Measurements from ENCODE around the gene FOXL1.
A peak's percentile ranks its signal among the peaks of the same experiment; 100 is the strongest.

FOXL1 gene

DNA sequence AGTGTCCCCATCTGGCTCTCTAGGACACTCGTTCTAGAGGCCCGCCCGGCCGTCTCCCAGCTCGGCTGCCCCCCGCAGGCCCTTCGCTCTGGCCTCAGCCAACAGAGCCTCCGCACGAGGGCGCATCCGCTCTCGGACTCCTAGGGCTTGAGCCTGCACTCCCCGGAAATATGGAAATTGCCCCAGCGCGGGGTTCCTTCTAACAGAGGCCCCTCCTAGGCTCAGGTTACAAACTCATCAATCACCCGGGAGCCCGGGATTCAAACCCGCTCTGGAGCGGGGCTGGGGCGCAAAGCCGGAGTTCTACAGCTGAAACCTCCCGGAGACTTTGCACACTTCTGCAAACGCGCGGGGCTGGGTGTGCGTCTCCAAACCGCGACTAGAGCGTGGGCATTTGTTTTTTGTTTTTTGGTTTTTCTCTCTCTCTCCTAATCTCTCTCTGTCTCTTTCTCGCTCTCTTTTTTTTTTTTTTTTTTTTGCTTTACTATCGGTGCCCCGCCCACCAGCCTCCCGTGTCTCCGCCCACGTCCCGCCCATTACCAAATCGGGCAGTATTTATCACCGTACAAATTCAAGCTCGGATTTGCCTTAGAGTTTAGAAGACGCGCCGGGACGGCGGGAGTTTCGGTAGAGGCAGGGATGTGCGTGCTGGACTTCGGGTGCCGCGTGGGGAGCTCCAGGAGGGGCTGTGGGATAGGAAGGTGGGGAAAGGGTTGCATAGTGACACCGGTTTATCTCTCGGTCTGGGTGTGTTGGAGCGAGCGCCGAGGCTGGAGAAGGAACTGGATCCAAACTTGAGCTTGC, 2.4 kb upstream of the FOXL1 start (continued):
- TF ChIP-seq, protein P1, sequence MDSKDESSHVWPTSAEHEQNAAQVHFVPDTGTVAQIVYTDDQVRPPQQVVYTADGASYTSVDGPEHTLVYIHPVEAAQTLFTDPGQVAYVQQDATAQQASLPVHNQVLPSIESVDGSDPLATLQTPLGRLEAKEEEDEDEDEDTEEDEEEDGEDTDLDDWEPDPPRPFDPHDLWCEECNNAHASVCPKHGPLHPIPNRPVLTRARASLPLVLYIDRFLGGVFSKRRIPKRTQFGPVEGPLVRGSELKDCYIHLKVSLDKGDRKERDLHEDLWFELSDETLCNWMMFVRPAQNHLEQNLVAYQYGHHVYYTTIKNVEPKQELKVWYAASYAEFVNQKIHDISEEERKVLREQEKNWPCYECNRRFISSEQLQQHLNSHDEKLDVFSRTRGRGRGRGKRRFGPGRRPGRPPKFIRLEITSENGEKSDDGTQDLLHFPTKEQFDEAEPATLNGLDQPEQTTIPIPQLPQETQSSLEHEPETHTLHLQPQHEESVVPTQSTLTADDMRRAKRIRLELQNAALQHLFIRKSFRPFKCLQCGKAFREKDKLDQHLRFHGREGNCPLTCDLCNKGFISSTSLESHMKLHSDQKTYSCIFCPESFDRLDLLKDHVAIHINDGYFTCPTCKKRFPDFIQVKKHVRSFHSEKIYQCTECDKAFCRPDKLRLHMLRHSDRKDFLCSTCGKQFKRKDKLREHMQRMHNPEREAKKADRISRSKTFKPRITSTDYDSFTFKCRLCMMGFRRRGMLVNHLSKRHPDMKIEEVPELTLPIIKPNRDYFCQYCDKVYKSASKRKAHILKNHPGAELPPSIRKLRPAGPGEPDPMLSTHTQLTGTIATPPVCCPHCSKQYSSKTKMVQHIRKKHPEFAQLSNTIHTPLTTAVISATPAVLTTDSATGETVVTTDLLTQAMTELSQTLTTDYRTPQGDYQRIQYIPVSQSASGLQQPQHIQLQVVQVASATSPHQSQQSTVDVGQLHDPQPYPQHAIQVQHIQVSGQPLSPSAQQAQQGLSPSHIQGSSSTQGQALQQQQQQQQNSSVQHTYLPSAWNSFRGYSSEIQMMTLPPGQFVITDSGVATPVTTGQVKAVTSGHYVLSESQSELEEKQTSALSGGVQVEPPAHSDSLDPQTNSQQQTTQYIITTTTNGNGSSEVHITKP (tag by site-specific recombination; IDR thresholded peaks at IDR 0.05), result peak; percentile 53; the same call in 1 of the 2 replicates
- TF ChIP-seq, protein P2, sequence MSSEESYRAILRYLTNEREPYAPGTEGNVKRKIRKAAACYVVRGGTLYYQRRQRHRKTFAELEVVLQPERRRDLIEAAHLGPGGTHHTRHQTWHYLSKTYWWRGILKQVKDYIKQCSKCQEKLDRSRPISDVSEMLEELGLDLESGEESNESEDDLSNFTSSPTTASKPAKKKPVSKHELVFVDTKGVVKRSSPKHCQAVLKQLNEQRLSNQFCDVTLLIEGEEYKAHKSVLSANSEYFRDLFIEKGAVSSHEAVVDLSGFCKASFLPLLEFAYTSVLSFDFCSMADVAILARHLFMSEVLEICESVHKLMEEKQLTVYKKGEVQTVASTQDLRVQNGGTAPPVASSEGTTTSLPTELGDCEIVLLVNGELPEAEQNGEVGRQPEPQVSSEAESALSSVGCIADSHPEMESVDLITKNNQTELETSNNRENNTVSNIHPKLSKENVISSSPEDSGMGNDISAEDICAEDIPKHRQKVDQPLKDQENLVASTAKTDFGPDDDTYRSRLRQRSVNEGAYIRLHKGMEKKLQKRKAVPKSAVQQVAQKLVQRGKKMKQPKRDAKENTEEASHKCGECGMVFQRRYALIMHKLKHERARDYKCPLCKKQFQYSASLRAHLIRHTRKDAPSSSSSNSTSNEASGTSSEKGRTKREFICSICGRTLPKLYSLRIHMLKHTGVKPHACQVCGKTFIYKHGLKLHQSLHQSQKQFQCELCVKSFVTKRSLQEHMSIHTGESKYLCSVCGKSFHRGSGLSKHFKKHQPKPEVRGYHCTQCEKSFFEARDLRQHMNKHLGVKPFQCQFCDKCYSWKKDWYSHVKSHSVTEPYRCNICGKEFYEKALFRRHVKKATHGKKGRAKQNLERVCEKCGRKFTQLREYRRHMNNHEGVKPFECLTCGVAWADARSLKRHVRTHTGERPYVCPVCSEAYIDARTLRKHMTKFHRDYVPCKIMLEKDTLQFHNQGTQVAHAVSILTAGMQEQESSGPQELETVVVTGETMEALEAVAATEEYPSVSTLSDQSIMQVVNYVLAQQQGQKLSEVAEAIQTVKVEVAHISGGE (tag by site-specific recombination; conservative IDR thresholded peaks at IDR 0.05; ENCODE audit: low read depth), result peak; percentile 57
- peak; percentile 71 for TF ChIP-seq ZBTB17 (tag by site-specific recombination; IDR thresholded peaks at IDR 0.05)
- no peak for TF ChIP-seq ZNF548 (tag by site-specific recombination; IDR thresholded peaks at IDR 0.05)
- TF ChIP-seq ZBTB8A (tag by site-specific recombination; IDR thresholded peaks at IDR 0.05), result peak; percentile 53
- peak; percentile 46; the same call in 1 of the 2 replicates for TF ChIP-seq ZFP69B (tag by site-specific recombination; IDR thresholded peaks at IDR 0.05)
- TF ChIP-seq GLIS1 (tag by site-specific recombination; IDR thresholded peaks at IDR 0.05), result peak; percentile 77
- TF ChIP-seq KLF16 (tag by site-specific recombination; IDR thresholded peaks at IDR 0.05), result peak; percentile 78; the same call in 1 of the 2 replicates
- TF ChIP-seq, protein P3, sequence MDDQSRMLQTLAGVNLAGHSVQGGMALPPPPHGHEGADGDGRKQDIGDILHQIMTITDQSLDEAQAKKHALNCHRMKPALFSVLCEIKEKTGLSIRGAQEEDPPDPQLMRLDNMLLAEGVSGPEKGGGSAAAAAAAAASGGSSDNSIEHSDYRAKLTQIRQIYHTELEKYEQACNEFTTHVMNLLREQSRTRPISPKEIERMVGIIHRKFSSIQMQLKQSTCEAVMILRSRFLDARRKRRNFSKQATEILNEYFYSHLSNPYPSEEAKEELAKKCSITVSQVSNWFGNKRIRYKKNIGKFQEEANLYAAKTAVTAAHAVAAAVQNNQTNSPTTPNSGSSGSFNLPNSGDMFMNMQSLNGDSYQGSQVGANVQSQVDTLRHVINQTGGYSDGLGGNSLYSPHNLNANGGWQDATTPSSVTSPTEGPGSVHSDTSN (CRISPR knock-in tag; IDR thresholded peaks at IDR 0.05), result no peak
- TF ChIP-seq ZNF777 (tag by site-specific recombination; IDR thresholded peaks at IDR 0.05; ENCODE audit: borderline replicate concordance), result no peak
- peak; percentile 72 for TF ChIP-seq SP7 (tag by site-specific recombination; IDR thresholded peaks at IDR 0.05)
- 0 out of 2 replicates have a peak, but pooled peaks have one; percentile 37 for TF ChIP-seq ZNF600 (tag by site-specific recombination; IDR thresholded peaks at IDR 0.05)

DNA sequence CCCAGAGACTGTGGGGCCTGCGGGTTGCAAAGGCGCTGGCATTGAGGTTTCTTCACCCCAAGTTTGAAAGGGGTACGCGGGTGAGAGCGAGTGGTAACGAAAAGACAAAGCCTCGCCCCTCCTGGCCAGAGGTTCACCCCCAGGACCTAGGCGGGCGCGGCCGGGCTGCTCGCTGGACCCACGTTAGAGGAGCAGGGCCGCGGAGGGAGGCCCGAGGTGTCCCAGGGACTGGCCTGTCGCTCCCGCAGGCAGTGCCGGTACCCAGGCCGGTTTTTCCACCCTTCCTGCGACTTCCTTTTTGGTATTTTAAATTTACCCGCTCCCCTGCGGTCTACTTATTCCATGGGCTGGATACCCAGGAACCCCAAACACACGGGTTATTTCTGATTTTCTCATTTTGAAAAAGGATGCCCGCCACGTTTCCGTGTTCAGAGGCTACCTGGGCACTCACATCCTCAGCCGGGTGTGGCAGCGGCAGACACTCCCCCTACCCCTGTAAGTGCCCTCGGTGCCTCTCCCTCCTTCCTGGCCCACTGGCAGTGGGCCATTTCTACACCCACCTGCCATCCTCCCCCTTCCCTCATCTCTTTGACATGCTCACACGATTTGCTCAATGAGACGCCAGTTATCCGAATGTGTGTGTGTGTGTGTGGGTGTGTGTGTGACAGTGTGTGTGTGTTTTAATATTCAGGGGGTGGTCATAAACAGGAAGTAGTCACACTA, 1.6 kb upstream of the FOXL1 start:
- H3K36me3 ChIP-seq (ENCODE audit: control insufficient read depth in 2 of 2, insufficient read depth in 1 of 2, low read length in 2 of 2), result no peaks in the 10 kb centered on the region
- no peaks in the 10 kb centered on the region for H3K9me3 ChIP-seq (ENCODE audit: control insufficient read depth, insufficient read depth, low read depth, low read length)
- TF ChIP-seq ZNF274 (IDR thresholded peaks at IDR 0.05; ENCODE audit: low read length) (no peak), ZNF274 (tag by site-specific recombination; IDR thresholded peaks at IDR 0.05; ENCODE audit: borderline replicate concordance) (no peak), EGR2 (tag by site-specific recombination; IDR thresholded peaks at IDR 0.05; ENCODE audit: low read depth) (peak; percentile 97), ZNF394 (tag by site-specific recombination; IDR thresholded peaks at IDR 0.05; ENCODE audit: borderline replicate concordance) (no peak), KLF1 (tag by site-specific recombination; IDR thresholded peaks at IDR 0.05) (0 out of 2 replicates have a peak, but pooled peaks have one; percentile 36), ZNF596 (tag by site-specific recombination; IDR thresholded peaks at IDR 0.05) (no peak), ZNF10 (tag by site-specific recombination; IDR thresholded peaks at IDR 0.05) (no peak), ZNF19 (tag by site-specific recombination; IDR thresholded peaks at IDR 0.05; ENCODE audit: low read depth) (no peak), ZFHX2 (tag by site-specific recombination; conservative IDR thresholded peaks at IDR 0.05) (peak; percentile 99), ZNF404 (tag by site-specific recombination; IDR thresholded peaks at IDR 0.05) (no peak), ZNF600 (tag by site-specific recombination; IDR thresholded peaks at IDR 0.05) (no peak)
- TF ChIP-seq, protein P4, sequence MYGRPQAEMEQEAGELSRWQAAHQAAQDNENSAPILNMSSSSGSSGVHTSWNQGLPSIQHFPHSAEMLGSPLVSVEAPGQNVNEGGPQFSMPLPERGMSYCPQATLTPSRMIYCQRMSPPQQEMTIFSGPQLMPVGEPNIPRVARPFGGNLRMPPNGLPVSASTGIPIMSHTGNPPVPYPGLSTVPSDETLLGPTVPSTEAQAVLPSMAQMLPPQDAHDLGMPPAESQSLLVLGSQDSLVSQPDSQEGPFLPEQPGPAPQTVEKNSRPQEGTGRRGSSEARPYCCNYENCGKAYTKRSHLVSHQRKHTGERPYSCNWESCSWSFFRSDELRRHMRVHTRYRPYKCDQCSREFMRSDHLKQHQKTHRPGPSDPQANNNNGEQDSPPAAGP (tag by site-specific recombination; IDR thresholded peaks at IDR 0.05), result peak; percentile 59; the same call in 1 of the 2 replicates
- TF ChIP-seq, protein P5, sequence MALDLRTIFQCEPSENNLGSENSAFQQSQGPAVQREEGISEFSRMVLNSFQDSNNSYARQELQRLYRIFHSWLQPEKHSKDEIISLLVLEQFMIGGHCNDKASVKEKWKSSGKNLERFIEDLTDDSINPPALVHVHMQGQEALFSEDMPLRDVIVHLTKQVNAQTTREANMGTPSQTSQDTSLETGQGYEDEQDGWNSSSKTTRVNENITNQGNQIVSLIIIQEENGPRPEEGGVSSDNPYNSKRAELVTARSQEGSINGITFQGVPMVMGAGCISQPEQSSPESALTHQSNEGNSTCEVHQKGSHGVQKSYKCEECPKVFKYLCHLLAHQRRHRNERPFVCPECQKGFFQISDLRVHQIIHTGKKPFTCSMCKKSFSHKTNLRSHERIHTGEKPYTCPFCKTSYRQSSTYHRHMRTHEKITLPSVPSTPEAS (tag by site-specific recombination; IDR thresholded peaks at IDR 0.05), result peak; percentile 53; the same call in 1 of the 2 replicates
- H3K4me3 ChIP-seq (ENCODE audit: low read depth, low read length), result peak overlapping the region; percentile 37
- ChIA-PET CTCF (interaction anchor here (0.5 to 2.1 kb wide), 5 partner anchors 12 to 929 kb away, joined by 3 to 8 read pairs (median 4); no protein-coding TSS in a partner anchor), POLR2A (interaction anchor here (0.6 to 1.1 kb wide), 4 partner anchors 19 to 353 kb away, joined by 4 to 9 read pairs (median 4); no protein-coding TSS in a partner anchor)
- peak overlapping the region; percentile 41; the same call in 1 of the 2 replicates for H3K27ac ChIP-seq (ENCODE audit: extremely low read depth, low read depth, low read length)
- peaks cover 3% of the 10 kb centered on the region; the same call in 1 of the 2 replicates for H3K4me1 ChIP-seq (ENCODE audit: control insufficient read depth, insufficient read depth, low read length)

Measured in HEK293 (cell line).